ENCODE data around the gene GRHPR.

DNA sequence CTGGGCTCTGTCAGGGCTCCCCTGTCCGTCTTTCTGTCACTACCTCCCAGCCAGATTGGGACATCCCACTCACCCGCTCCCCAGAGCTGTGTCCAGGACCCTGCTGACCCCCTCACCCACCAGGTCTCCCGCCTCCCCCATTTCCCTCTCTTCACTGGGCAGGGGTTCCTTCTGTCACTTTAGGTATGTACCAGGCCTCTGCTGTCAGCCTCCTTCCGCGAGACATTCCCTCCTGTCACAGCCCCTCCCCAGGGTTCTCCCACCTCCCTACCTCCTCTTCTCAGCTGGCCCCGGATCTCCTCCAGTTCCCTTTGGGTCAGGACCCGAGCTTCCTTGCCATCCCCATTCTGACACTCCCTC lies 63.7 kb downstream of the GRHPR start:
- TF ChIP-seq, protein P1, sequence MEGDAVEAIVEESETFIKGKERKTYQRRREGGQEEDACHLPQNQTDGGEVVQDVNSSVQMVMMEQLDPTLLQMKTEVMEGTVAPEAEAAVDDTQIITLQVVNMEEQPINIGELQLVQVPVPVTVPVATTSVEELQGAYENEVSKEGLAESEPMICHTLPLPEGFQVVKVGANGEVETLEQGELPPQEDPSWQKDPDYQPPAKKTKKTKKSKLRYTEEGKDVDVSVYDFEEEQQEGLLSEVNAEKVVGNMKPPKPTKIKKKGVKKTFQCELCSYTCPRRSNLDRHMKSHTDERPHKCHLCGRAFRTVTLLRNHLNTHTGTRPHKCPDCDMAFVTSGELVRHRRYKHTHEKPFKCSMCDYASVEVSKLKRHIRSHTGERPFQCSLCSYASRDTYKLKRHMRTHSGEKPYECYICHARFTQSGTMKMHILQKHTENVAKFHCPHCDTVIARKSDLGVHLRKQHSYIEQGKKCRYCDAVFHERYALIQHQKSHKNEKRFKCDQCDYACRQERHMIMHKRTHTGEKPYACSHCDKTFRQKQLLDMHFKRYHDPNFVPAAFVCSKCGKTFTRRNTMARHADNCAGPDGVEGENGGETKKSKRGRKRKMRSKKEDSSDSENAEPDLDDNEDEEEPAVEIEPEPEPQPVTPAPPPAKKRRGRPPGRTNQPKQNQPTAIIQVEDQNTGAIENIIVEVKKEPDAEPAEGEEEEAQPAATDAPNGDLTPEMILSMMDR (IDR thresholded peaks at IDR 0.05) = no peak
- TF ChIP-seq POLR2A (IDR thresholded peaks at IDR 0.05) = no peak

Measured in right lobe of liver (tissue), 4 donors.